ENCODE measurements around the gene GNPTAB.

DNA sequence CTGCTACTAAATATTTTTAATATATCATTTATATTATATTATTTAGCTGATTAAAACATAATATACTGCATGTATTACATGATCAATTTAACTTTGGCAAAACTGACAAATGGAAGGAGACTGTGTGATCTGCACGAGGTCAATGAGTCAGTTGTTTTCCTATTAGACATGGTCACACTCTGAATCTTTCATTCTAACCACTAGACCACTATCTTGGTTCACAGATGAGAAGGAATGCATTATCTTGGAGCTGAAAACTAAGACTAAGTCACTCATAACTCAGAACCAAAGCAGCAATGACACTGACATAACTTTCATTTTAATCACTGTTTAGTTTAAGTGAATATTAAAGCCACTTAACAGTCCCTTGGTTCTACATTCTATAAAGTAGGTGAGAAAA lies 37.4 kb downstream of the GNPTAB start:
- TF ChIP-seq, protein P1, sequence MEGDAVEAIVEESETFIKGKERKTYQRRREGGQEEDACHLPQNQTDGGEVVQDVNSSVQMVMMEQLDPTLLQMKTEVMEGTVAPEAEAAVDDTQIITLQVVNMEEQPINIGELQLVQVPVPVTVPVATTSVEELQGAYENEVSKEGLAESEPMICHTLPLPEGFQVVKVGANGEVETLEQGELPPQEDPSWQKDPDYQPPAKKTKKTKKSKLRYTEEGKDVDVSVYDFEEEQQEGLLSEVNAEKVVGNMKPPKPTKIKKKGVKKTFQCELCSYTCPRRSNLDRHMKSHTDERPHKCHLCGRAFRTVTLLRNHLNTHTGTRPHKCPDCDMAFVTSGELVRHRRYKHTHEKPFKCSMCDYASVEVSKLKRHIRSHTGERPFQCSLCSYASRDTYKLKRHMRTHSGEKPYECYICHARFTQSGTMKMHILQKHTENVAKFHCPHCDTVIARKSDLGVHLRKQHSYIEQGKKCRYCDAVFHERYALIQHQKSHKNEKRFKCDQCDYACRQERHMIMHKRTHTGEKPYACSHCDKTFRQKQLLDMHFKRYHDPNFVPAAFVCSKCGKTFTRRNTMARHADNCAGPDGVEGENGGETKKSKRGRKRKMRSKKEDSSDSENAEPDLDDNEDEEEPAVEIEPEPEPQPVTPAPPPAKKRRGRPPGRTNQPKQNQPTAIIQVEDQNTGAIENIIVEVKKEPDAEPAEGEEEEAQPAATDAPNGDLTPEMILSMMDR (IDR thresholded peaks at IDR 0.05), result no peak
- no peak for TF ChIP-seq POLR2A (IDR thresholded peaks at IDR 0.05)
- TF ChIP-seq EP300 (IDR thresholded peaks at IDR 0.05), result no peak

Data from tibial nerve (tissue), 4 donors.